Frontal cortex (tissue), 4 donors: ENCODE results near the gene PDCL3. TPM values are rescaled to one million over a fixed set of nuclear protein-coding genes. Genes with fewer than 3 reads are reported as not detected.

ENCODE experiments used
- DNase-seq, 2 donors: peaks; one replicate each; pipeline ENCODE4 v3.0.0; 2012; ENCODE audit warnings: low spot score in 2 of 2
- FAIRE-seq: peaks from 2 replicates; lab custom pipeline; 2012; peaks lifted over from hg19 to GRCh38; lab: Jason Lieb, UNC
- total RNA-seq: library from RNA; depleted of rRNA; stranded (reverse); fragments of >200 nt; gene quantifications from one replicate; pipeline ENCODE4 v1.2.3, GENCODE V29; 2014
- donor health status: control.
- donor health status: control.
- donor health status: control.

The PDCL3 gene
- total RNA-seq, 1 donor from 2014 or later, result 9.8 TPM

DNA sequence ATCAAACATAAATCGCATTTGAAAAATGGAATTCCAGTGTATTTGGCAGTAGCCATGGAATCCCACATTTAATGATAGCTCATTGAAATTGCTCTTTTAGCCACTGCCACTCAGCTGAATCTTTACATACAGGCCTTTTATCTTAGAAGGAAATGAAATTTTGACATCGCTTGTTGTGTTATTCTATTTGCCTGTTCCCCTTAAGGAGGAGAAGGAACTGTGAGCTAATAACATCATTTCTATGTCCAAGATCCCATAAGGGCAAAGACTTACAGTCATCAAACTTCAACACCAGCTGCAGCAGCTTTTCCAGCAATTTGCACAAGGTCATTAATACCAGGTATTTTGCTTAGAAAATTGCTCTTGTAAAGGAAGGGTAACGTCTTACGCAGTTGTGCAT is 6.0 kb upstream of the PDCL3 start:
- DNase-seq, result no peak

DNA sequence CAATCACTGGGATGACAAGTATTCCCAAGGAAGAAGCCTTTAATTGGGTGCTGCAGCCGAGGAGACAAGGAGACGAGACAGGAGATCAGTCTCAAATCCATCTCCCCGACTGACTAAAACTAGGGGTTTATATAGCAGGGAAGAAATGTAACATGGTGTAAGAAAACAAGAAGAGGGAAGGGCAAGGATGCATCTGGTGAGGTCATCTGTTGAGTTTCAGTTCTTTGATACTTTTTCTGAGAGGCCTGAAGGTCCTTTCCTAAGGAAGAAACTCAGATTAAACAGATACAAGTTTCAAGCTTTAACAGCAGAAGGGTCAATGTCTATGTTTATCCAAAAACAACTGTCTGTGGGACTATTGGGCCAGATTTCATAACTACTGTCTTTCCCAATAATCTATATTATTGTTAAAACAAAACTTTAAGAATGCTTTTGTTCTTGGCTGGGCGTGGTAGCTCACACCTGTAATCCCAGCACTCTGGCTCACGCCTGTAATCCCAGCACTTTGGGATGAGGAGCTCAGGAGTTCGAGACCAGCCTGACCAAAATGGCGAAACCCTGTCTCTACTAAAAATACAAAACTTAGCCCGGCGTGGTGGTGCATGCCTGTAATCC is 2.5 kb upstream of the PDCL3 start:
- DNase-seq, result no peak
- no peak for FAIRE-seq

More for the DNA sequence above, 6.0 kb upstream of the PDCL3 start:
- no peak for FAIRE-seq

DNA sequence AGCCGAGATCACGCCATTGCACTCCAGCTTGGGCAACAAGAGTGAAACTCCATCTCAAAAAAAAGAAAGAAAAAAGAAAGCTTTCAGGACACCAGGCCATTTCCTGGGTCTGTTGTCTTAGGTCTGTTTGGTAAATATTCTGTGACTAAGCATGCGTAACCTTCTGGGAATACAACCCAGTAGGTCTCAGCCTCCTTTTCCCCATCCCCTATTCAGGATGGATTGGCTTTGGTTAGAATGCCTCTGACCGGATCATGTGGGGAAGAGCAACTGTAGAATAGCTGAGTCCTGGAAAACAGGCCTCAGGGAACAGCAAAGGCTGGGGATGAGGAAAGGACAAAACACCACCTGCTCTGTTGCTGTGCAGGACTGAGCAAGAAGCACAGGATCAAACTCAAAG is 1.6 kb upstream of the PDCL3 start:
- FAIRE-seq, result no peak
- DNase-seq, result no peak

DNA sequence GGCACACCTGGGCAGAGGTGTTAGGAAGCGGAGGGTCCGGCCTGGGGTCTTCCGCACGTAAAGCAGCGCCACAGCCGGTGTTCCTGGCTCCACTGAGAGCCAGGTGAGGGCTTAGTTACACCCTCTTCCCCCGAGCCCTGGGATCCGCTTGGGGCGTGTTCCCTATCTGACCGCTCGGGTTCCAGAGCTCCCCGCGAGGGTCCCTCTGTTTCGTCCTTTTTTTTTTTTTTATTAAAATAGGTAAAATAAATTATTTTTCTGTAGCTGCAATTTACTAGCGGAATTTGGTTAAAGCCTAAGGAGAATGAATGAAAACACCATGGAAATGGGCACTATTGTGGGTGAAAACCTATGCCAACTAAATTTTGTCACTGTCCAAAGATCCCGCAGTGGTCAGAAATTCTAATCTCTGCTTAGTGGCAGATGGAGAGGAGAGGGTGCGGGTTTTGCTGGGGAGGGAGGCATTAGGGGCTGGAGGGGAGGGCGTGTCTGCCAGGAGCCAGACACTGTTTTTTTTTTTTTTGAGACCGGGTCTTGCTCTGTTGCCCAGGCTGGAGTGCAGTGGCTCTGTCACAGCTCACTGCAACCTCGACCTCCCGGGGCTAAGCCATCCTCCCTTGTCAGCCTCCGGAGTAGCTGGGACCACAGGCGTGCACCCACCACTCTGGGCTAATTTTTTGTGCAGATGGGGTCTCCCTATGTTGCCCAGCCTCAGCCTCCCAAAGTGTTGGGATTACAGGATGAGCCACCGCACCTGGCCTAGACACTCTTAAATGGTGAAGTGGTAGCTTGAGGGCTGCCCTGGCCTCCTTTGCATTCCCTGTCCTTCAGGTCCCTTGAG is 834 bp downstream of the PDCL3 start:
- no peak for DNase-seq
- no peak for FAIRE-seq

DNA sequence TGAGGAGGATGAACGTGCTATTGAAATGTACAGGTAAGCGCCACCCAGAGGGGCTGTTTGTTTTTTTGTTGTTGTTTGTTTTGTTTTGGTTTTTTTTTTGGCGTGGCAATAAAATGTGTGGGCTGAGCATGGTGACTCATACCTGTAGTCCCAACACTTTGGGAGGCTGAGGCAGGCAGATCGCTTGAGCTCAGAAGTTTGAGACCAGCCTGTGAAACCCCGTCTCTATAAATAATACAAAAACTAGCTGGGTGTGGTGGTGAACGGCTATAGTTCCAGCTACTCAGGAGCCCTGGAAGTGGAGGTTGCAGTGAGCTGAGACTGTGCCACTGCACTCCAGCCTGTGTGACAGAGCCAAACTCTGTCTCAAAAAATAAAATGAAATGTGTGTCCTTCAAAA is 6.2 kb downstream of the PDCL3 start:
- no peak for DNase-seq
- FAIRE-seq, result no peak

DNA sequence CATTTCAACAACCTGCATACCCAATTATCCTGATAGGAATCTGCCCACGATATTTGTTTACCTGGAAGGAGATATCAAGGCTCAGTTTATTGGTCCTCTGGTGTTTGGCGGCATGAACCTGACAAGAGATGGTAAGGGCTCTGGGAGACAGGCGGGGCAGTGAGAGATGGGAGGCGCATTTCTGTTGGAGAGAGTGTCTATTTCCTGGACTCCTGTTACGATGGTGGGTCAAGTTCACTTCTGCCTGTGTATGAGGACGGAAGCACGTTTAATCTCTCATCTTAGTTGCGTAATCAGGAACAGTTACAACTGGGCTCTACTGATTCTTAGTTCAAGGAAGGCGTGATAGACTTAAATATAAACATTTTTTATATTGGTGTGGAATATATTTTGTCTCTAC is 8.9 kb downstream of the PDCL3 start:
- FAIRE-seq (no peak), DNase-seq (no peak)

DNA sequence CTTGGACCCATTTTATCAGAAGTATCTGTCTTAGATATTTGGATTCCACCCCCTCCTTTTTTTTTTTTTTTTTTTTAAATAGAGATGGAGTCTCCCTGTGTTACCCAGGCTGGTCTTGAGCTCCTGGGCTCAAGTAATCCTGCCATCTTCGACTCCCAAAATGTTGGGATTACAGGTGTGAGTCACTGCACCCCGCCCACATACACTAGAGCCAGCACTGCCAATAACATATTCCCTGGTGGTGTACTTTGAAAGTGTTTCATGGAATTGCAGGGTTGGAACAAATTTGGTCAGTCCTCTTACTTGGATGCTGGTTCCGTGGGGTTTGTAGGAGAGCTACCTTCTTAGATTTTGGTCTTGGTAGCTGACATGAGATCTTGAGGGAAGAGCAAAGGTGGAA is 15.0 kb downstream of the PDCL3 start:
- FAIRE-seq, result no peak
- DNase-seq, result no peak

DNA sequence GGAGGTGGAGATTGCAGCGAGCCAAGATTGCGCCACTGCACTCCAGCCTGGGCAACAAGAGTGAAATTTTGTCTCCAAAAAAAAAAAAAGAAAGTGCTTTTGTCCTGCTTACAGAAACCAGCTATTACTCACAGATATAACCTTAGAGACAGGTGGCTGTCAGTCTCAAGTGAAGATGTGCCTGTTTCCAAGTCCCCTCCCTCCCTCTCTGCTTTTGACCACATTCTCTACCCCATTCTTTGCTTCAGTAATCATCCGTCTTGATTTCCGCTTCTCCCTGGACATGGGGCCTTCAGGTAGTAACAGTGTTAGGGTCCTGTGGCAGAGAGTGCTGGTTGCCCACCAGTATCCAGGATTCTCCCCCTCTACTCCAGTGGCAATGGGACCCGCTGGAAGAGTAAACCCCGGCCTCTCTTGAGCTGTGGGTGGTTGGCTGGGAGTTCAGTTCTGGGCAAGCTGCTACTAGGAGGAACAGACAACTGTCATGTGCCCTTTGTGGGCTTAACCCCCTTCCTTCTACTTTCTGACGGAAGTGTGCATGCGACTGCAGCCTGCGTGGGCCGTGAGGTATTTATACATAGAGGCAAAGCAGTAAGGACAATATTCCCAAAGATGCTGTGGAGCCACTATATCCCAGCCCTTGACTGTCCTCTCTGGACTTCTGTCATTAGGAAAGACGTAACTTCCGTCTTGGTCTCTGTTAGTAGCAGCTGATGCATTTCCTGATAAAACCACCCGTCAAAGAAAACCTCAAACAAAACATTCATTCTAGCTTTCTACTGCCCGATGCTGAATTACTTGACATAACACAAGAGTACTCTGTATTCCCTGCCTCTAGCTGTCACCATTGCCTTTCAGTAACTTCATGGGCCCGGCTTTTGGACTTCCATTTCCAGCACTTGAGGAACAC is 17.8 kb downstream of the PDCL3 start:
- DNase-seq (peak in 1 of 2 donors; percentile 24), FAIRE-seq (no peak)

DNA sequence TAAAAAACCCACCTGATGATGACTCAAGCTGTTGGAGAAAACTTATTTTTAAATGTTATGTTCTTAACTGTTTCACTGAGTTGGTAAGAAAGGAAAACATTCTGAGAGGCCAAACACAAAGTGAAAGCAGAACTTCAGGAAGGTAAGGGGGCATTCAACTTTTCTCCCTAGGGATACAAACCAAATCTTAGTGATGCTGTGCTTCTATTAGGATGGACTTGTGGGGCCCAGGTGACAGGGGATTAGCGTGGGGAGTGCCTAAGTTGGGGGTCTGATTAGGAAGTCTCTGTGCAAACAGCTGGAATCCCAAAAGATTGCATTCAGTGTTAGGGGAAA is 18.5 kb downstream of the PDCL3 start:
- no peak for DNase-seq
- no peak for FAIRE-seq

DNA sequence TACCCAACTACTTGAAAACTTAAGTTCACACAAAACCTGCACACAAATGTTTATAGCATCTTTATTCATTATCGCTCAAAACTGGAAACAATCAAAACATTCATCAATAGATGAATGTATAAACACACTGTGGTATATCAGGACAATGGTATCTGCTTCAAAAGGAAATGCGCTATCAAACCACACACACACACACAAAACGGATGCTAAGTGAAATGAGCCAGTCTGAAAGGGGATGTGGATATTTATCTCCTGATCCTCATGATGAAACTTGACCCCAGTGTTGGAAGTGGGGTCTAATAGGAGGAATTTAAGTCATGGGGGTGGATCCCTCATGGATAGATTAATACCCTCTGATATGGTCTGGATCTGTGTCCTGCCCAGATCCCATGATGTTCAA is 22.0 kb downstream of the PDCL3 start:
- no peak for DNase-seq
- FAIRE-seq, result no peak

DNA sequence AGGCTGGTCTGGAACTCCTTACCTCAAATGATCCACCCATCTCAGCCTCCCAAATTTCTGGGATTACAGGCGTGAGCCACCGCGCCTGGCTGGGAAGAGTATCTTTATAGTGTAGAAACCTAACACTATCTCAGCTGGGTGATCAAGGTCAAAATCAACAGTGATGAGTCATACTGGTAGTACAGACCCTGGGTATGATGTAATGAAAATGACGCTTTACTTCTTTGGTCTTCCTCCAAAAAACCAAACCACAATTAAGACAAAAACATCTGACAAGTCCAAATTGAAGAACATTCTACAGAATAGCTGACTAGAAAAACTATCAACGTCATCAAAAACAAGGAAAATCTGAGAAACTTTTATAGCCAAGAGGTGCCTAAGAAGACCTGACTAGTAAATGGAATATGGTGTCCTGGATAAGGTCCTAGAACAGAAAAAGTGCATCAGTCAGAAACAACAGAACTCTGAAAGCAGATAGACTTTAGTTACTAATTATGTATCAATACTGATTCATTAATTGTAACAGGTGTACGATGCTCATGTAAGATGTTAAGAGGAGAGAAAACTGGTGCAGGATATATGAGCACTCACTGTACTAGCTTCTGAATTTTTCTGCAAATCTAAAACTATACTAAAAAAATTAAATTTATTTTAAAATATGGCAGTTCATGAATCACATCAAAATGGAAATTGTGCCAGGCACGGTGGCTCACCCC is 25.4 kb downstream of the PDCL3 start:
- DNase-seq (no peak), FAIRE-seq (no peak)

DNA sequence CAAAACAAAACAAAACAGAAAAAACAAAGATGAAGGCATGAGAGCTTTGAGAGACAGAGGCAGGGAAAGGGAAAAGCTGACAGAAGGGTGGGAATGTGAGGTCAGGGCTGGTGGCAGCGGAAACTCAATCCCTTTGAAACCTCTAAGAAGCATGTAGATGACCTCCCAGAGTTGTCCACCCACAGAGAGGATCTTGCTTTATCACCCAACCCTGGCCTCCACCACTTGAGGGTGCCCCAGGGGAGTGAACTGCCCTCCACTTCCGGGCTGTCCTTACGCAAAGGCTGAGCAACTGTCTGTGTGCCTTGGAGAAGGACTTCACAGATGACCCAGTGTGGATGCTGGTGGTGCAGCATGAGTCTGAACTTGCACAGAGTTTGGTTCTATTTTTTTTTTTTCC is 26.7 kb downstream of the PDCL3 start:
- FAIRE-seq (no peak), DNase-seq (no peak)

DNA sequence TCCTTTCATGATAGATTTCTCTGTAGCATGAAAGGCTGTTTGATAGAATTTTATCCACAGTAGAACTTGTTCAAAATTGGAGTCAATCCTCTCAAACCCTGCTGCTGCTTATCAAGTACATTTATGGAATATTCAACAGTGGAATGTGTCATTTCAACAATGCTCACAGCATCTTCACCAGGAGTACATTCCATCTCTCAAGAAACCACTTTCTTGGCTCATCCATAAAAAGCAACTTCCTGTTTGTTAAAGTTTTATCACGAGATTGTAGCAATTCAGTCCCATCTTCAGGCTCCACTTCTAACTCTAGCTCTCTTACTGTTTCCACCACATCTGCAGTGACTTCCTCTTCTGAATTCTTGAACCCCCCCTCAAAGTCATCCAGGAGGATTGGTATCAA is 29.4 kb downstream of the PDCL3 start:
- DNase-seq (no peak), FAIRE-seq (no peak)

DNA sequence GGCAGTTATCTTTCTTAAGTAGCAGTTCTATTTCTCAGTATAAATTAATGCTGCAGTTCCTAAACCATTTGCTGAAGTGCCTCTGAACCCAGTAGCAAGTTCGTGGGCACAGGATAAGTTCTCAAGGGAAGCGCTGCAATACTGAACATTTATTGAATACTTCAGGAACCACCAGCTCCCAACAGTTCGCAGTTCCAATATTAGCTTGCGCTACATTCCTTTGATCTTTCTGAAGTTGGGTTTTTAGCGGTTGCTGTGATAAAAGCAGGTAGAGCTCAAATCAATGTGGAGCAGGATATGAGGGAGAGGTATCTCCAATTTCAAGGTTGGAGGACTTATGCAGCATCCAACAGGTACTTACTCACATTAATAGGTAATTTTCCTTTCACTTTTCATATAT is 33.7 kb downstream of the PDCL3 start:
- DNase-seq (no peak), FAIRE-seq (no peak)

DNA sequence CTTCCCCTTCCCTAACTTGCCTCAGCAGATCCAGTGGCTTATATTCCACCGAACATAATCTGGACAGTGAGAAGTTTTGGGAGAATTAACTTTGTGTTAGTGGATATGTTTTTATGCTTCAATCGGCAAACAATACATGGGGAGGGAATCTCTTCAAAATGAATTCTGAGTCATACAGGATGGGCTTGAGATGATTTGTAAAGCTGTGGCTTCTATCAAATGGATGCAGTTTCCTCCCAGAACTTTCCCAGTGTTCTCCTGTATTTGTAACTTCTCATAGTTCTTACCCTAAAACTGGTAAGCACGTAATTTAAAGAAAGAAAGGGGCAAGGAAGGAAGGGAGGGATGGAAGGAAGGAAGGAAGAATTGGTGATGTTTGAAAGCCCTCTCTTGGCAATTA is 36.8 kb downstream of the PDCL3 start:
- no peak for DNase-seq
- no peak for FAIRE-seq

DNA sequence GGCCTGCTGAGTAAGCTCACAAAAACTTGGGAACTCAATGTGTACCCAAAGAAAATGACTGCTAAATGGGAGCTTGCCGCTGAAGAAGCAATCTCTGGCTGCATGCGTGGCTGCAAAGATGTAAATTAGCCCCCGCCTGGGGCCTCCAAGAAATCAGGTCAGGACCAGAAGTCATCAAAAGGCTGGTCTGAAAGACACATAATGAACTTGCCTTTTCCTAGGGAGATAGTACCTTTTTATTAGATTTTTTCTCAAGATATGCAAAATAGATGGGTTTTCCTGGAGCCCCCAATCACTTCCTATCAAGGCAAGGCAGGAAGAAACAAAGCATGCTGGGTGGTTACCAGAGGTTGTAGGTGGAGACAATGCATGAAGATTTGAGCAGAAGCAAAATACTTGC is 38.9 kb downstream of the PDCL3 start:
- DNase-seq (no peak), FAIRE-seq (no peak)

DNA sequence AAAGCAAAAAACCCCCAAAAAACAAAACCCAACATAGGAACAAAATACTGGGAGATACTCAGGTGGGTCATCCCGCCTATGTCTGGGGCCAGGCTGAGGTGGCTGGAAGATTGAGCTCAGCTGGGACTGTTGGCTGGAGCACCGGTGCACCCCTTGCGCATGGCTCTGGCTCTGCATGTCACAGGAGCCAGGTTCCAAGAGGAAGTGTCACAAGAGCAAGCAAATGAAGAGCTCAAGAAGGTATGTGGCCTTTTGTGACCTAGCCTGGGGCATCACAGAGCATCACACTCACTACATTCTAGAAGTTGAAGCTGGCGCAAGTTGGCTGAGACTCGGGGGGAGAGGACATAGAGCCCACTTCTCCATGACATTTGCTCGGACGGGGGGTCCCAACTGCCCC is 40.6 kb downstream of the PDCL3 start:
- no peak for DNase-seq
- no peak for FAIRE-seq

DNA sequence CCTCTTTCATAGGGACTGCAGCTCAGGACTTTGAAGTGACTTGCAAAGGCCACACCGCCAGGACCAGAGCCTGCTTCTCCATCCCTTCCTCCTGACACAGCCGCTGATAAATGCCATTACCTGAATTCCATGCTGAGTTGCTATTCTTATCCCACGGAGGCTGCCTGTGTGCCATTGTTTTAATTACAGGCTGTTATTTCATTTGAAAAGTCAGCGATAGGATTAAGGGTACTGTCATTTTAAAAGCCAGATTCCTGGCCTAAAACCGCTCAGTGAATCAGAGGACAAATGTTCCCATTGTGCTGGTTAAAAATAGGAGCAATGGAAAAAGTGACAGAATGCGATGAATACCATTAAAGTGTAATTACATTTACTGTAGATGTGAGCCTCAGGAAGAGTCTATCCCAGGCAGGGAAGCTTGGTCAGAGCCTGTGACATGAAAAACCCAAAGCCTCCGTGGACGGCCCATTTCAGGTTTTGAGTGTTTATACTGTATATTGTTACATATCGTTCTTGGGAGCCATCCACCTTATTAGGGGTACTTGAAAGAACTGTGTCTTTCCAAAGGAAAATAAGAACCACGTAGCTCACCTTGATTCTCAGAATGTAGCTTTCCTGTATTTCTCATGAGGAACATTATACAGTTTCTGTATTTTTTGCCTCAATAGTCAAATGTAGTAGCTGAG is 41.3 kb downstream of the PDCL3 start:
- FAIRE-seq (no peak), DNase-seq (no peak)

DNA sequence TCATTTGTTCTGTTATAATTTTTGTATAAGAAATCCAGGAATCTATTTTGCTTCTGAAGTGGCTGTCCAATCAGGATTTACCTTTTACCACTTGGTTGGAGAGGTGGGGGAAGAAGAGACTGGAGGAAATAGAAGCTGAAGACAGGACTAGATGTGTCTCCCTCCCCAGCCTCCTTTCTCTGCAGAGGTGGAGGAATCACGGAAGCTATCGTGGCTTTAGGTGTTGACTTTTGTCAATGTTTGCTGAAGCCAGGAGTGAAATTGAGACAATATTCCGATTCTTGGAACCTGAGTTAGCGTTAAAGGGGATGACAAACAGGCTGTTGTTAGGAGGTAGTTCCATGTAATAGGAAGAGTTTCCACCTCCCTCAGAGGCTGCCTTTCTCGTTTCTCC is 43.5 kb downstream of the PDCL3 start:
- no peak for FAIRE-seq
- DNase-seq, result no peak
